Loucy (cell line): Measurements from ENCODE around the gene PIGT.

ENCODE experiments used
- H2AFZ ChIP-seq: fragments of 200-600 bp; sonication (generic); 2 replicates; pipeline ENCODE4 v1.6.0; 2016; ENCODE audit warnings: antibody characterized with exemption, mild to moderate bottlenecking, low read length, moderate library complexity
- H3F3A ChIP-seq: fragments of 200-600 bp; 2 replicates; pipeline ENCODE4 v1.6.0; 2016; ENCODE audit warnings: antibody characterized with exemption, low read depth, mild to moderate bottlenecking
- H3K27me3 ChIP-seq: fragments of 200-600 bp; sonication (generic); 2 replicates; pipeline ENCODE4 v1.6.1; 2014; ENCODE audit warnings: low read length, mild to moderate bottlenecking; ENCODE audit not compliant: insufficient read depth, poor library complexity, severe bottlenecking
- H3K36me3 ChIP-seq: fragments of 200-600 bp; sonication (generic); 2 replicates; pipeline ENCODE4 v1.6.1; 2016; ENCODE audit warnings: low read length; ENCODE audit not compliant: insufficient read depth
- H3K4me1 ChIP-seq: fragments of 200-600 bp; sonication (generic); 2 replicates; pipeline ENCODE4 v1.5.1; 2014; ENCODE audit warnings: low read length, mild to moderate bottlenecking; ENCODE audit not compliant: insufficient read depth, poor library complexity, severe bottlenecking
- H3K4me2 ChIP-seq: fragments of 200-600 bp; sonication (generic); 2 replicates; pipeline ENCODE4 v1.6.0; 2014; ENCODE audit warnings: antibody characterized with exemption, low read length, low read depth, mild to moderate bottlenecking; ENCODE audit not compliant: poor library complexity, severe bottlenecking
- H3K4me3 ChIP-seq: fragments of 200-600 bp; sonication (generic); 2 replicates; pipeline ENCODE4 v1.5.1; 2014; ENCODE audit warnings: low read length, mild to moderate bottlenecking, mixed read lengths; ENCODE audit not compliant: poor library complexity, severe bottlenecking
- H3K79me2 ChIP-seq: fragments of 200-600 bp; sonication (generic); 2 replicates; pipeline ENCODE4 v1.6.1; 2014; ENCODE audit warnings: low read length; ENCODE audit not compliant: insufficient read depth
- H3K9ac ChIP-seq: fragments of 200-600 bp; sonication (generic); 2 replicates; pipeline ENCODE4 v1.6.0; 2014; ENCODE audit warnings: mild to moderate bottlenecking, low read depth, low read length, moderate library complexity; ENCODE audit not compliant: poor library complexity, severe bottlenecking
- H3K9me2 ChIP-seq: fragments of 200-600 bp; sonication (generic); replicated peaks from 2 replicates; pipeline ENCODE4 v1.6.1; 2016; ENCODE audit warnings: low read depth, low read length, mixed read lengths
- H3K9me3 ChIP-seq: fragments of 200-600 bp; sonication (generic); 2 replicates; pipeline ENCODE4 v1.6.1; 2014; ENCODE audit warnings: mild to moderate bottlenecking, antibody characterized with exemption, low read length, low read depth; ENCODE audit not compliant: insufficient read depth
- H4K20me1 ChIP-seq: fragments of 200-600 bp; sonication (generic); 2 replicates; pipeline ENCODE4 v1.6.0; 2014; ENCODE audit warnings: antibody characterized with exemption, low read length, mild to moderate bottlenecking; ENCODE audit not compliant: insufficient read depth, poor library complexity, severe bottlenecking
- CTCF ChIP-seq: fragments of 200-600 bp; sonication (generic); conservative IDR thresholded peaks from 2 replicates; pipeline ENCODE4 v1.5.1; 2014; ENCODE audit warnings: mild to moderate bottlenecking, antibody characterized with exemption, low read length
- EZH2phosphoT487 ChIP-seq: fragments of 200-600 bp; IDR thresholded peaks from 2 replicates; pipeline ENCODE4 v1.6.1; 2018; ENCODE audit warnings: antibody characterized with exemption, mild to moderate bottlenecking, moderate library complexity, borderline replicate concordance

PIGT gene

GRCh38 chr20:45402946-45403345 is 13.0 kb upstream of the PIGT start:
- TF ChIP-seq EZH2phosphoT487 (no peak), CTCF (no peak)
- H3K36me3 ChIP-seq: no peaks in the 10 kb centered on the region
- H3K79me2 ChIP-seq: no peaks in the 10 kb centered on the region
- H3K4me3 ChIP-seq: no peak overlapping the region
- H3K4me2 ChIP-seq: no peak overlapping the region
- H3K9me3 ChIP-seq: peaks cover 6% of the 10 kb centered on the region; the same call in 1 of the 2 replicates
- no peaks in the 10 kb centered on the region for H3K4me1 ChIP-seq
- H4K20me1 ChIP-seq: no peaks in the 10 kb centered on the region
- no peaks in the 10 kb centered on the region for H3K9me2 ChIP-seq
- H3F3A ChIP-seq: no peaks in the 10 kb centered on the region
- H2AFZ ChIP-seq: no peak overlapping the region
- no peak overlapping the region for H3K9ac ChIP-seq
- peaks cover 4% of the 10 kb centered on the region for H3K27me3 ChIP-seq

- H3K9ac ChIP-seq: no peak overlapping the region
- TF ChIP-seq EZH2phosphoT487: no peak
- TF ChIP-seq CTCF: no peak
These were observed 11.5 kb upstream of the PIGT start for GRCh38 chr20:45404438-45404837.

GRCh38 chr20:45405571-45406259 is 10.2 kb upstream of the PIGT start:
- peak overlapping the region; percentile 75 for H3K4me3 ChIP-seq
- no peaks in the 10 kb centered on the region for H3K4me1 ChIP-seq
- no peaks in the 10 kb centered on the region for H3K9me2 ChIP-seq
- no peaks in the 10 kb centered on the region for H3K36me3 ChIP-seq
- H4K20me1 ChIP-seq: no peaks in the 10 kb centered on the region
- H3K9me3 ChIP-seq: no peaks in the 10 kb centered on the region; the same call in 1 of the 2 replicates
- H3K27me3 ChIP-seq: peaks cover 4% of the 10 kb centered on the region
- peak overlapping the region; percentile 85 for H3K4me2 ChIP-seq
- H3K9ac ChIP-seq: peak overlapping the region; percentile 71
- no peaks in the 10 kb centered on the region for H3F3A ChIP-seq
- TF ChIP-seq CTCF (no peak), EZH2phosphoT487 (no peak)
- H3K79me2 ChIP-seq: no peaks in the 10 kb centered on the region
- peak overlapping the region; percentile 95 for H2AFZ ChIP-seq

More at GRCh38 chr20:45404438-45404837, 11.5 kb upstream of the PIGT start:
- Histone ChIP-seq H3F3A (no peaks in the 10 kb centered on the region), H3K9me3 (peaks cover 6% of the 10 kb centered on the region; the same call in 1 of the 2 replicates), H3K27me3 (peaks cover 4% of the 10 kb centered on the region), H3K36me3 (no peaks in the 10 kb centered on the region), H3K9me2 (no peaks in the 10 kb centered on the region), H3K4me3 (no peak overlapping the region), H4K20me1 (no peaks in the 10 kb centered on the region), H2AFZ (no peak overlapping the region), H3K4me2 (no peak overlapping the region), H3K4me1 (no peaks in the 10 kb centered on the region), H3K79me2 (no peaks in the 10 kb centered on the region)
